Measurements from ENCODE around the gene PPP6R1.

PPP6R1 gene

GRCh38 chr19:55257461-55258420 is 1.1 kb downstream of the PPP6R1 start:
- DNase-seq (ENCODE audit: low read depth in 2 of 2): no peak

- no peak for DNase-seq (ENCODE audit: low read depth in 2 of 2)
These were observed 2.0 kb downstream of the PPP6R1 start for GRCh38 chr19:55256562-55257460.

- DNase-seq (ENCODE audit: low read depth in 2 of 2): peak; percentile 50 to 59
These were observed 3.0 kb downstream of the PPP6R1 start for GRCh38 chr19:55255618-55256423.

- no peak for DNase-seq (ENCODE audit: low read depth in 2 of 2)
These were observed 4.2 kb downstream of the PPP6R1 start for GRCh38 chr19:55254625-55254977.

GRCh38 chr19:55253842-55254624 is 4.8 kb downstream of the PPP6R1 start:
- DNase-seq (ENCODE audit: low read depth in 2 of 2): peak; percentile 24 to 33

- DNase-seq (ENCODE audit: low read depth in 2 of 2): no peak
These were observed 5.8 kb downstream of the PPP6R1 start for GRCh38 chr19:55252760-55253663.

- DNase-seq (ENCODE audit: low read depth in 2 of 2): peak; percentile 15 to 35
These were observed 7.3 kb downstream of the PPP6R1 start for GRCh38 chr19:55251341-55252081.

GRCh38 chr19:55250262-55251036 is 8.4 kb downstream of the PPP6R1 start:
- DNase-seq (ENCODE audit: low read depth in 2 of 2): no peak

- no peak for DNase-seq (ENCODE audit: low read depth in 2 of 2)
These were observed 9.0 kb downstream of the PPP6R1 start for GRCh38 chr19:55249841-55250240.

- DNase-seq (ENCODE audit: low read depth in 2 of 2): no peak
These were observed 10.1 kb downstream of the PPP6R1 start for GRCh38 chr19:55248704-55249103.

GRCh38 chr19:55248166-55248675 is 10.6 kb downstream of the PPP6R1 start:
- no peak for DNase-seq (ENCODE audit: low read depth in 2 of 2)

- DNase-seq (ENCODE audit: low read depth in 2 of 2): no peak
These were observed 11.2 kb downstream of the PPP6R1 start for GRCh38 chr19:55247621-55248099.

- no peak for DNase-seq (ENCODE audit: low read depth in 2 of 2)
These were observed 12.1 kb downstream of the PPP6R1 start for GRCh38 chr19:55246462-55247451.

GRCh38 chr19:55245236-55245904 is 13.4 kb downstream of the PPP6R1 start:
- no peak for DNase-seq (ENCODE audit: low read depth in 2 of 2)

GRCh38 chr19:55244004-55244680 is 14.7 kb downstream of the PPP6R1 start:
- DNase-seq (ENCODE audit: low read depth in 2 of 2): no peak

GRCh38 chr19:55242517-55242916 is 16.3 kb downstream of the PPP6R1 start:
- no peak for DNase-seq (ENCODE audit: low read depth in 2 of 2)

Data from stimulated activated CD8-positive, alpha-beta memory T cell treated with anti-CD3 and anti-CD28 coated beads, Interleukin-2, amount 100 ng/mL, for 48 hours (primary cell).